HG03354 (cell line): ENCODE results near the gene DPCD.

Experiments
- ATAC-seq: cut with Tn5 transposase; IDR thresholded peaks from one replicate; pipeline ENCODE4 v1.9.1; 2021; ENCODE audit warnings: mild to moderate bottlenecking; ENCODE audit not compliant: unreplicated experiment, poor library complexity, severe bottlenecking

The DPCD gene

DNA sequence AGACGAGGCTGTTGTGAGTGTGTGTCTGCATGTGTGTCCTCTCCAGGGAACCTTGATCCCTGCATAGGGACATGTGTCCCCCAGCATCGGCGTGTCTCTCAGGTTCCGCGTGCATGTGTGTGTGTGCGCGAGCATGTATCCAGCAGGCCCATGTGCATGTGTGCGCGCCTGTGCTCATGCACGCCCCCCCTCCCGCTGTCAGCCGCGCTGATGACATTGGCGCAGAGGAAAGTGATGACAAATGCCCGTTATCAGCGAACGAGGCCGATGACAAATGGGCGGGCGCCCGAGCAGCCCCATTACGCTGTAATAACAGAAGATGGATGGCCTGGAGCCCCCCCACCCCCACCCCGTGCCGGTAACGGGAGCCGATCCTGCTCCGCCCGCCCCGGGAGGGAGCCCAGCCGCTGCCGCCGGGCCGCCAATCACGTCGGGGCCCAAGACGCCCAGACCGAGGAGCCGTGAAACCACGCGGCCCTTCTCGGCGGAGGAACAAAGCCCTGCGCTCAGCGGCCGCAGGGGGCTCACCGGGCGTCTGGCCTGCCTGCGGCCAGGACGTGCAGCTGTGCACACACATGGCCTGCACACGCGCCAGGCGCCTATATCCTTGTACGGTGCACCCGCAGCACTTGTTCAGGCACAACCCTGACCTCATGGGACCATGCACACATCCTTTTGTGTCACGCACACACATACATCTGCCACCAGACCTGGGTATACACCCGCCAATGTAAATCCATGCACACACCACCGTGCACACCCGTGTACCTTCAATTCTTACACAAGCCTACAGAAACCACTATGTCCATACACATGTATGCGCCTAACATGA is 21.6 kb upstream of the DPCD start:
- peak; percentile 40 for ATAC-seq

DNA sequence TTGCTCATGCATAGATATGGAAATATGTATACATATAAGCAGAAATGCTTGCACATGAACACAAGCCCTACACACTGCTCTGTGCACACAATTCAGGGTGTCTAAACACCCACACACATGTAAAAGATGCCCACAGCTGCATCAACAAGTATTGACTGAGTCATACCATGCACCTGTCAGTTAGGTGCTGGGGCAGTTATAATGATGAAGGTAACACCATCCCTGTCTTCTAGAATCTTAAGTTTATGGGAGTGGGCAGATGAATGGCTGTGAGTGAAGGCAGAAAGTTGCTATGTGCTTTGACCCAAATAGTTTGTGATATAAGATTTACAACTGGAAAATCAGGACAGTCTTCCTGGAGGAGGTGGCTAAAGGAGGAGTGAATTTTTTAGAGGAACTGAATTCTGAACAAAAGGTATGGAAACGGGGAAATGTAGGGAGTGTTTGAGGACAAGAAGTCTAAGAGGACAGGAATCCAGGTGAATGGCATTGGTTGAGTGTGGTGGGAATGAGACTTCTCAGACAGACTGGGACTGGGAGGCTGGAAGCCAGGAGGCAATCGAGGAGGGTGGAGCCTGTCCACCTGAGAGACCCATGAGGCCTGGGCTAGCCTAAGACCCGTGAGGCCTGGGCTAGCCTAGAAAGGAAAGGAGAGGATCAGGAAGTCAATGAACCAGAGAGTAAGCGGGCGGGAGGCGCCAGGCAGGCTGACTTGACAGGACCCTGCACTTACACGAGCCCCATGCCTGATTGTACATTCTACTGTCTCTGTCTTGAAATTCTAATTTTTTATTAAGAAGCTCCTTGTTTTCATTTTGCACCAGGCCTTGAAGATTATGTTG is 20.7 kb upstream of the DPCD start:
- ATAC-seq = no peak

DNA sequence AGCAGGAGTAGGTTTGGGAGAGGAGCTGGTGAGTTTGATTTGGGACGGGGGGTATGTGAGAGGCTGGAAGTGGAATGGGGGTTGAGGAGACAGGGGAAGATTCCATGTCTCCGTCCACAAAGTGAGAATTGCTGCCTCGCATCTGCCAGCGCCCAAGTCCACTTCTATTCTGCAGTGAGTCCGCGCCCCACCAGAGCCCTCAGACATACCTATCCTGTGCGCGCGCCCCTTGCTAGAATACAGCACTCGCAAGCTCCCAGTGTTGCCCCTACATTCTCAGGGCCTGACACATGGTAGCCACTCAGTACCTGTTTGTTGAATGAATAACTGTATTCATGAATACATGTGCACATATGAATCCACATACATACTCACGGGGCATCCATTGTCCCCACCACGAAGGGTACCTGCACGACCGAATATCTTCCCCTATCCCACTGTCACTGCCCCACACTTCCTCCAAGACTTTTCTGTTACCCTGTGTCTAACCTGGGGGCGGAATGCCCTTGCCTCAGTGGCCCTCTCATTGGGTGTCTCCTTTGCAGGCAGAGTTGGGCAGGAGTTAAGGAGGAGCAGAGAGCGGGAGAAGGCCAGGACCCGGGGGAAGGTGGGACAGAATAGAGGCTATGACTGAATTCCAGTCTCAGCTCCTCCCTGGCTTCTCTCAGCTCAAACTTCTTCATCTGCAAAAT is 19.9 kb upstream of the DPCD start:
- ATAC-seq = no peak

DNA sequence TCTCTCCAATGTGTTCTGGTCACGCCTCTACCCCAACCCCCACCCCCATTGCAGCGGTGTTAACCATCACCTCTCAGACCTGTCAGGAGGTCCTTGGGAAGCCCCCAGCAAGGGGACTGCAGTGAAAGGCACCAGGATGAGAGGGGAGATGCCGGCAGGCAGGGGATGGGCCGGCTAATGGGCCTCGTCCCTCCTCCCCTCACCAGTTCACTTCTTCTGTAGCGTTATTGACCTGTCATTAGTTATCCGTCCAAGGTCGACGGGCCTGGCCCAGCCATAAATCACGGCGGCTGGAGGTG is 18.8 kb upstream of the DPCD start:
- no peak for ATAC-seq

DNA sequence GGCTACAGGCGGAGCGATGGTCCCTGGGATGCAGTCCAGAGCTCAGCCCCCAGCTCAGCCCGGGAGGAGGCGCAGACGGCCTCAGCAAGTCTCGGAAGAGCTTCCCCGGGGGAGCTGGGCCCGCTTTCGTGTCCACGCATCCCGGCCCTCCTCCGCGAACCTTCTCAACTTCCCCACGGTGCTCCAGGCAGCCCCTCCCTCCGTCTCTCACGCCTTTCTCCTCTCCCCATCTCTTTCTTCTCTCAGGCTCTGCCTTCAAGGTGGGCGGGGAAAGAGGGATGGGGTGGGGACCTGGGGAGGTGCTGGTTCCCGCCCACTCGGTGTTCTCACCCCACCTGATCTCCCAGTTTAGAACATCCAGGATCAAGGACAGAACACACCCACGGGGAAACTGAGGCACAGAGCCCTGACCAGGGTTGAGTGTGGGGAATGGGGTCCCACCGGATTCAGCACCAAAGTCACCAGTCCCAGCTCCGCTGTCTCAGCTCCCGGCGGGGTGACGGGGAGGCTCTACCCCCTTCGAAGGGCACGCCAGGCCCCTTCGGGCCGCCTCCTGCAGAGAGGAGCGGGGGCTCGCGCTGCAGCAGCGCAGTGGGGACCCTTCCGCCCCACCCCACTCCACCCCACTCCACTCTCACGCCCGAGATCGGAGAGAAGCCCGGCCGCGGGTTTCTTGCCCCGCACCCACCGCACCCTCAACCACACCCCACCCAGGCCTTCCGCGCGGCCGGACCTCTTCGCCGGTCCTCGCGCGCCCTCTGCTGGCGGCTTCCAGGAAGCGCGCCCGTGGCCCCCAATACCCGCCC is 18.3 kb upstream of the DPCD start:
- ATAC-seq = peak; percentile 71

DNA sequence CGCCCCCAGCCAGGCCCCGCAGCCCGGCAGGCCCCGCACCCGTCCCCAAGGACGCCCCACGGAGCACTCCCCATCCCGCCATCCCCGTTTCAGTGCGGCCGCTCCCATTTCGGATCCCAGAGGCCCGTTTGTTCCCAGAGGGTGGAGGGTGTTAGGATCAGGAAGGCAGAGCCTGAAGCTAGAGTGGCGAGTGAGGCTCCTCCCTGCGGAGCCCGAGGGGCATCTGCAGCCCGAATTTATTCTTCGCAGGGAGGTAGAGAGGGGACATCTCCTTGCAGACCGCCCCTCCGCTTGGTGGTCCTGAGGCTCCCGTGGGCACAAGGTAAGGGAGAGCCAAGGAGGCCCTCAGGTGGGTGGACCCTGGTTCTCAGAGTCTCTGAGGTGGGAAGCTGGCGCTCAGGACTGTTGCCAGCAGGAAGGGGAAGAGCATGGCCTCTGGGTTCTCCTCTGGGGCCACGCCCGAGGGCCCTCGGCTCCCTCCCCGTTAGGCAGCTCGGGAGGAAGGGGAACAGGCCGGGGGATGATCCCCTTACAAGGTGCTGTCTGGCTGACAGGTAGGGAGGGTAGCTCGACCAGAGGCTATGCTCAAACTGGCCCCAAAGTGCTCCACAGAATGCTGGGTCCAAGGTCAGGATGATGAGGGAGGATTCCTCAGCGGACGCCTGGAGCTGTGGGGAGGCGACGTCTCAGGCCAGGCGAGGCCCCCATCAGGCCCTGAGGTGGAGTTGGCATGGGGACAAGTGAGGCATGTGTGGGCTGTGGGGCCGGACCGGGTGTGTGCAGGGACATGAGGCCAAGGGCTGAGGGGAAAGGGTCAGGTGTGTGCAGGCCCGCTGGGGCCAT is 17.5 kb upstream of the DPCD start:
- ATAC-seq = peak; percentile 9

DNA sequence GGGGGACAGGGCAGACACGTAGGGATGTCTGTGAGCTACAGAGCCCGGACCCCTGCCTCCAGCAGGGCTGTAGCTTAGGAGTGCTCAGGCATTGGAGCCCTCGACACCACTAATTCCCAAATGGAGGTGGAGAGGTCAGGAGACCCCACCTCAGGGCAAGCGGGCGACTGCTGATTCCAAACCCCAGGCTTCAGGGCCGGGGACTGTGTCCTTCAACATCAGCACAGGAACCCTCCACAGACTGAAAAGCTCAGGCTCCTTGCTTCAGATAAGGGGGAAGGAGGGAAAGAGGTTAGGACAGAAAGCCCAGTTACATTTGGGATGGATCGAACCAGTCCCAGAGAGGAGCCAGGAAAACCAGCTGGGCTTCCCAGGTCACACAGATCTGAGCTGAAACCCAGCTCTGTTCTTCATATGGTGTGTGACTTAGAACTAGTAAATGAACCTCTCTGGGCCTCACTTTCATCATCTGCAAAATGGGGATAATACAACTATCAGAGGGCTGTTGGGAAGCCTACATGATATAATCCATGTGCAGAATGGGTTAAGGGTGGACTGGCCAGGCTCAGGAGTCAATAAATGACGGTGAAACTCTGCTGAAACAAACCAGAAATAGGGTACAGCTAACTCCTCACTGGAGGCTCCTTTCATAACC is 16.7 kb upstream of the DPCD start:
- no peak for ATAC-seq

DNA sequence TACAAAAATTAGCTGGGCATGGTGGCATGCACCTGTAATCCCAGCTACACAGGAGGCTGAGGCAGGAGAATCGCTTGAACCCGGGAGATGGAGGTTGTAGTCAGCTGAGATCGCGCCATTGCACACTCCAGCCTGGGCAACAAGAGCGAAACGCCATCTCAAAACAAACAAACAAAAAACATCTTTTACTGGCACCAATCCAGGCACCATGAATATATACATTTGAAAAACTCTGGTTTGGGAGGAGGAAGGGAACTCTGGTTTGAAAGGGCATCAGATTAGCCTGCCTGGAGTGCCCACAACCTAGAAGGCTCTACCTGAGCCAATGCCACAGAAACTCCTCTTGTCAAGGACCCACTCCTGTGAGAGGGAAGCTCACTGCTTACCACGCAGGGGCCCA is 16.0 kb upstream of the DPCD start:
- ATAC-seq = no peak

DNA sequence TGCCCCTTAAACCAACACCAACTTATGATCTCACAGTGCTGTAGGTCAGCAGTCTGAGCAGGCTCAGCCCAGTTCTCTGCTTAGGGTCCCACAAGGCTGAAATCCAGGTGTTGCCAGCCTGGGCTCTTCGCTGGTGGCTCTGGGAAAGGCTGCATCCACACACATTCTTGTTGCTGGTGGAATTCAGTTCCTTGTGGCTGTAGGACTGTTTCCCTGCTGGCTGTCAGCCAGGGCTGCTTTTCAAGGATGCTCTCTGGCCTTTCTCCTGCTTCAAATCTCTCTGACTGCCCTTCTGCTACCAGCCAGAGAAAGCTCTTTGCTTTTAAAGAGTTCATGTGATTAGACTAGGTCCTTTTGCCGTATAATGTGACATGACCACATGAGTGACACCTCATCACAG is 15.3 kb upstream of the DPCD start:
- no peak for ATAC-seq

DNA sequence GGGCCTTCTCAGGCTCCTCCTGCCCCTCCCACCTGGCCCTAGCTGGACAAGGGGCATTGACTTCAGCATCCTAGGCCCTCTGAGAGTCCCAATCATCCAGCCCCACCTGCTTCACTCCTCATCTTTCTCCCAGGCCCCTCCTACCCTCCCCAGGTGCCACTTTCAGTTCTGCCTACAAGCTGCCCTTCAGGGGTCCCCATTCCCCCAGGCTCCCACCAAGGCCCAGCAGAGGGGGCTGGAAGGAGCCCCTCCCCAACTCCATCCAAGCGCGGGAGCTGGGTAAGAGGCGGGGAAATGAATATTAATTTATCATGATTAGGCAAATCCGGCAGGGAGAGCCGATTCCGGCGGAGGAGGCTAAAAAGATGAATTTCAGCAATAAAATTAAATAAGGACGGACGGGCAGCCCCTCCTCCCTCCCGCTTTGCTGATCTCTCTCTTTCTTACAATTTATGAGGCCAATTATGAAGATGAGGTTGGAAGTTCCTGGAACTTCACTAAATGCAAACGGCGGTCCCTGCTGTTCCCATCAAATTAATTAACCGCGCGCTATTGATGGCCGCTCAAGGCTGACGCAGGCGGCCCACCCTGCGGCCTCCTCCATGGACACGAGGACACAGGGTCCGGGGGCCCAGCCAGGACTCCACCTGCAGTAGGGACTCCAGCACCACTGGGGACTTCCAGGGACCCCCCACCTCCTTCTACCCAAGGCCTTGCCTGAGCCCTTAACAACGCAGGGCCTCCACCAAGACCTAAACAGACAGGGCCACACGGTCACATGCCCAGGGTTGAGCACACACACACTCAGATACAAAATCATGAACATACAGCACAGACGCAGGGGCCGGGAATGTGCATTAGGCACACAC is 14.0 kb upstream of the DPCD start:
- ATAC-seq = no peak

DNA sequence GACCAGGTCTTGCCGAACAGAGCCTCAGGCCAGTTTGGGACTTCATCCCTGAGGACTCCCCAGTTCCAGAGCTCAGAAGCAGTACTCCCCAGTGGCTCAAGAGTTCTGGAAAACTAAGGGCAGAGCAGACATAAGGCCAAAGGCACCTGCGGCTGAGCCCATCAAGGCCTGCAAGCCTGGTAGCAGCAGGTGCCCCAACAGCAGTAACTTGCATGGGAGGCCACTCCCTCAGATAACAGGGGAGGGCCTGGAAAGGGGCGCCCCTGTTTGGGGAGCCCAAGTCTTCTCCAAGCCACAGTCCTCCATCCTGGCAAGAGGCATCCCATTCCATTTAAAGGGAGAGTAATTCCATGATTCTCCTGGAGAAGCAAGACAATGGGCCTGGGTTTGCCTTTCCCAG is 13.0 kb upstream of the DPCD start:
- no peak for ATAC-seq

DNA sequence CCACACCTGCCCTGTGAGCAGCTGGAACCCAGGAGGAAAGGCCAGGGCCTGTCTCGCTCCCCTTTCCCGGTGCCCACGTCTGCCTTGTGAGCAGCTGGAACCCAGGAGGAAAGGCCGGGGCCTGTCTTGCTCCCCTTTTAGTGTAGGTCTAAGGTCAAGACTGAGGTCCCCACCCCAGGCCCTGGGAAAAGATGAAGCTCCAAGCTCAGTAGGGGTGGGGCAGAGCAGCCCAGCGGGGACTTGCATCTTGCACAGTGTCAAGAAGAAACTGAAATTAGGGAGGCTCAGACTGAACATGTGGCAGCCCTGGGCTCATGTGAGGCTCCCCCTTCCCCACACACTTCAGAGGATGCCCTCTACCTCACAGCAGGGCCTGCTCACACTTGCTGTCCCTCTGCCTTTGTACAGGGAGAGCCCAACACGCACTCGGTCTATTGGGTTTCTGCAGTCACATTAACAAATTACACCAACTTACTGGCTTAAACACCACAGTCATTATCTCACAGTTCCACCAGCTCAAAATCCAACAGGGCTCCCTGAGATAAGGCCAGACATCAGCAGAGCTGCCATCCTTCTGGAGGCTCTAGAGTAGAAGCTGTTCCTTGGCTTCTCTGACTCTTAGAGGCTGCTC is 12.4 kb upstream of the DPCD start:
- ATAC-seq = no peak

DNA sequence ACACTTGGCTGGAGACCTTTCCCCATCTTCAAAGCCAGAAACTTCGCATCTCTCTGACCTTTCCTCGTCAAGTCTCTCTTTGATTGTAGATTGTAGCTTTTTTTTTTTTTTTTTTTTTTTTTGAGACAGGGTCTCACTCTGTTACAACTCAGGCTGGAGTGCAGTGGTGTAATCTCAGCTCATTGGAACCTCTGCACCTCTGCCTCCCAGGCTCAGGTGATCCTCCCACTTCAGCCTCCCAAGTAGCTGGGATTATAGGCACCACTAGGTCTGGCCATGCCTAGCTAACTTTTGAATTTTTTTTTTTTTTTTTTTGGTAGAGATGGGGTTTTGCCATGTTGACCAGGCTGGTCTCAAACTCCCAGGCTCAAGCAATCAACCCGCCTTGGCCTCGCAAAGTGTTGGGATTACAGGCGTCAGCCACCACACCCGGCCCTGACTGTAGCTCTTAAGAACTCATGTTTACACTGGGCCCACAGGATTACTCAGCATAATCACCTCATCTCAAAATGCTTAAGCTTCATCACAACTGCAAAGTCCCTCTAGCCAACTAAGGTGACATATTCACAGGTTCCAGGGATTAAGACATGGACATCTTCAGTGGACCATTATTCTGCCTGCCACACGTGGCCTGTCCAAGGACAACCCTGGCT is 11.8 kb upstream of the DPCD start:
- ATAC-seq = no peak

DNA sequence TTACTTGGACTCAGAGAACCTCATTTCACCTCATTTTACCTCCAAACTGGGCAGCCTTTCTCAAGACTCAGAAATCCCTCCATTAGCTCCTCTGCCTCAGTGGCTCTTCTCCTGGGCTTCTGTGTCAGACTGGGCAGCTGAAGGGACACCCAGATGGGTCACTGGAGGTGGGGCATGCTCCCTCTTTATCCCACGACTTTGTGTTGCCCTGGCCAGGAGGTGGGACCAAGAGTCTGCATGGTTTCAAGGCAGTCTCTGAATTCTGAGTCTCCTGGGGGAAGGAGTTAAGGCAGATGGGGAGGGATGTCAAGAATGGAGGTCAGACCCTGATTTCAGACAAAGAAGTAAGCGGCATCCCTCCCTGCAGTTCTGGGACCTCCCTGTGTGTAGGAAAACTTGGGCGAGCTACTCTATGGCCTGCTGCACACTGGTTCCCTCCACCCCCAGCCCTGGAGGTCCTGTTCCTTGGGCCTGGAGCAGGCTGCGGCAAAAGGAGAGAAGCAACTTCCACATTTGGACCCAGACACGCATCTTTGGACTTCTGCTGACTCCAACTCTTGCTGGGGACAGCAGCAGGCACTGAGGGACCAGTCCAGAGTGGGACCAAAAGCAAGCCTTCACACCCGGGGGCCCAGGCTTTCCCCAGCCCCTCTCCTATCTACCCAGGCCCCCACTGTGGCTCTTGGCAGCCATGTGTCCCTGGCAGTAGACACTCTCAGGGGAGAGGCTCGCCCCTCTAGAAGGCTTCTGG is 10.8 kb upstream of the DPCD start:
- no peak for ATAC-seq

DNA sequence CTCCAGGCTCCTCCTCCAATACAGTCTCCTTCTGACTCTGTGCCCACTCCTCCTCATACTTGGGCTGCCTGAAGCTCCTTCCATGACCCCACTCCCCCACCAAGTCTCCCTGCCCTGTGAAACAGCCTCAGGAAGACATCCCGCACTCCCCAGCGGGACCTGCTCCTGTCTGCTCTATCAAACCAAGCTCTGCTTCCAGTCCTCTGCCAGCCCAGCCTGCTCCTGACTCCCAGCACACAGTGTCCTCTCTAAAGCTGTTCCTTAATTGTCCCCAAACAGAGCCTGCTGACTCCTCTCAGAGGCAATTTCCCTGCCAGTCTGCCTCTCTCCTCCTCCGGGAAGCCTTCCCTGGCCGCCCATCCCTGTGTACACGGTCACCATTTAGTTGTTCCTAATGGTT is 9.9 kb upstream of the DPCD start:
- no peak for ATAC-seq
